Glomerular endothelial cell (primary cell): ENCODE results near the gene SLC24A4. TPM values are rescaled to one million over a fixed set of nuclear protein-coding genes. Genes with fewer than 3 reads are reported as not detected.

Source experiments
- DNase-seq: peaks from one replicate; pipeline ENCODE4 v3.0.0-alpha.2; 2011; ENCODE audit warnings: low read depth, low spot score; ENCODE audit errors: extremely low read depth
- total RNA-seq: library from RNA; depleted of rRNA; stranded (reverse); fragments of >200 nt; gene quantifications from 2 replicates; pipeline ENCODE4 v1.2.3, GENCODE V29; 2015

SLC24A4 gene
- total RNA-seq, 1 donor from 2014 or later, result 0.18 TPM

DNA sequence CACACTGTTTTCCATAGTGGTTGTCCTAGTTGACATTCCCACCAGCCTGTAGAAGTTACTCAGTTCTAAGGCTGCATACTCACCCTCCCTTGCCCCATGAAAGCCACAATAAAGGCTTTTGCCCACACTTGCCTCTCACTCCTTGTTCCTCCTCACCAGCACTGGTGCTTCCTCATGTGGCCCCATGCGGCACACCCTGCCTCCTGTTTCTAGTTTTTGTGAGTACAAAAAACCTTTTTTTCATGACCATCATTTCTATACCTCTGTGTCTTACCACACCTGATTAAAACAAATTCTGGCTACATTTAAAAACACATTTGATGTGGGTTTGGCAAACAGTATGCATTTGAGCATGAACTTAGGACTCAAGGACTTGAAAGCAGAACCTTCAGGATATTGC is 149.9 kb downstream of the SLC24A4 start:
- no peak for DNase-seq

DNA sequence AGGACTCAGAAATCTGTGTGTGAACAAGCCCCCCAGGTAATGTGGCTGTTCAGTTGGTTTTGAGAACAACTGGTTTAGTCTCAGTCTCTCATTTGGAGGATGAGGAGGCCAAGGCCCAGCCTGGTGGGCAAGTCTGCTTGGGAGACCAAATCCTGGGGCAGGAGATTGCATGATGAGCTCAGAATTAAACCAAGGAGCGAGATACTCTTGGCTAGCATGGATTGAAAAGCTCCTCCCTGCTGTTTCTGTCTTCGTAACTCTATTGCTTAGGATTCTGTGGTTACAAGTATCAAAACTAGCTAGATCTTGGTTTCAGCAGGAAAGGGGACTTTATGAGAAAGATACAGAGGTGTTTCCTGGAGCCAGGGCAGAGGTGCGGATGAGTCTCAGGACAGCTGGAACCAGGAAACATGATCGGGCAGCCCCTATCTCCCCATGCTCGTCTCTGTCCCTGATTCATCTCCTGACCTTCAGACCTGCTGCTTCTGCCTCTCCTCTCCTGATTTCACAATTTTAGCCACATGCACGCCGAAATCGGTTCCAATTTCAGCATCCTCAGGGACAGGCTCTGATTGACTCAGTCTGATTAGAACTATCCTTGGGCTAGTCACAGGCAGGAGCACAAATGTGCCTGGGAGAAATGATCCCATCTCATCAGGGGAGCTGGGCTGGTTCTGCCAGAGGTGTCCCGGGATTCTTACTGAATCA is 150.4 kb downstream of the SLC24A4 start:
- DNase-seq, result no peak

DNA sequence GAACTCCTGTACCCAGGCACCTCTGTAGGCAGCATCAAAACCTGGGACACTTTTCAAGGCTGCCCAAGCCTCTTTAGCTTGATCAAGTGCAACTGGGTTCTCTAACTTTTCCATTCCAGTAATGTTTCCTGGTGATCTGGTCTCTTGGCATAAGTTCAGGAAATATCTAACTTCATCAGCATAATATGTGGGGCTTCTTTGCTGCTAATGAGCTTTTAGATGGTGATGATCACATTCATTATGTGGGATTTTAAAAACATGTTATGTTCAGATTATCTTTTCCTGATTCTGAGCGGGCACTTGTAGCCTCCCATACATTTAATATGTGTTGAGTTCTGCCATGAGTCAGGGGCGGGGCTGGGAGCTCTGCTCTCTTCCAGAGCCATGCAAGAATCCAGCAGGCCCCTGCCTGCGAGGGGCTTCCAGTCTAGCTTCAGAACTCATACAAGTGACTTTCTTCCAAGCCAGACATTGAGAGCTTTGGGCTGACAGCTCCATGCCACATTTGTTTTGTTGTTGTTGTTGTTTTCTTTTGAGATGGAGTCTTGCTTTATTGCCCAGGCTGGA is 151.1 kb downstream of the SLC24A4 start:
- DNase-seq, result no peak

DNA sequence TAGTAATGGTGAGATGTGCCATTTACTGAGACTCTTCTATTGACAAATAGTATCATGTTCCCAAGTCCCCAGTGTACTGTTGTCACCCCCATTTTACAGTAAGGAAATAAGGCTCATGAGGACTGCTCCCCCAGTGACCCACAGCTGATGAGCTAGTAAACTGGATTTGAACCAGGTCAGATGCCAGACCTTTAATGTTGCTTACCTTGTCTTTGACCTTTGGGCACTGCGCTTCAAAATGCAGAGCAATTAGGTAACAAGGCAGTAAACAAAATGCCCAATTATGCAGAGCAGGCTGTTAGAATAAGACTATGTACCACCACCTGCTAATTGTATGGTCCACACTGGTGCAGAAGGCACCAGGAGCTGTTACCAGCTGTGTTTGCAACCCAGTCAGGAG is 152.1 kb downstream of the SLC24A4 start:
- no peak for DNase-seq

DNA sequence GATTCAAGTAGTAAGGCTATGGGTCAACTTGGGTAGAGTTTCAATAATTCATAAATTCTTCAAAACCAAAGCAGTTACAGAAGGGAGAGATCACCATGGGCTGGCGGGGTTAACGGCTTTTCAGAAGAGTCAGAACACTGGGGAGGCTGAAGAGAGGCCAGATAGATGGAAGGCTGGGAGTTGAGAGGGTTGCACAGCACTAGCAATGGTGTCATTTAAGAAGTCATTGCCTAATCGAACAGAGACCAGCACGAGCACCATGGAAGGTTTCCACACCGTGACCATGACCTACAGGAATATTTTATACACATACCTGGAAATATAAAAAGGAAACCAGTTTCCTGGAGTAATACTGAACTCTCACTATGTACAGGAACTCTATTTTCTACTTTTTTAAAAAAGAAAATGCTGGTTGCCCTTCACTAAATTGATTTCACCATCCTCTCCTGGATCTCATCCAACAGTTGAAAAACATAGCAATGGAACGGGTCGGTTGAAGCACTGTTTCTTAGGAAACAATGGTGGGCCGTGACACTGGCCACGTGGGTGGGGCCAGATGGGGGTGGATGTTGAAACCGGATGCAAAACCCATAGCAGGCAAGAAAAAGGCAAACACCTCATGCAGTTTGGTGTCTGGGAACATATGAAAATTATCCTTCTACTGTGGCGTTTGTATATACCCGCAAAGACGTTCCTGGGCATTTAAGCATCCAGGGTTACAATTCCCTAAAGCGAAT is 152.7 kb downstream of the SLC24A4 start:
- DNase-seq, result no peak

DNA sequence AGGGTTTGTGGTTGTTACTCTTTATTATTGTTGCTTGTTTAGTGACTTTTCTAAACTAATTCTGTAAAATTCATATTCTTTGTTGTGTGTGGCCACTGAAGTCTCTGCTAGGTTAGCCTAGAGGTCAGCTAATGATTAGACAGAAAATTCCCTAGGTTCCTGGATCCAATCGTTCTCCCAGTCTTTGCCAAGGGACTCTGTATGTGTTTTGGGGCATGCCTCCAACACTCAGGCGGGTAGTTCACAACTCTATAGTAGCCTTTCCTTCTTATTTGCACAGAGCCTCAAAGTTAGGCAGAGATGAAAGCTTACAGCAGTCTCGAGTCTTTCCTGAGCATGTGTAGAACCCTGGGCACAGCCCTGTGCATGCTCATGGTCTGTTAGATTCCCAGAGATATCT is 157.9 kb downstream of the SLC24A4 start:
- DNase-seq, result no peak

DNA sequence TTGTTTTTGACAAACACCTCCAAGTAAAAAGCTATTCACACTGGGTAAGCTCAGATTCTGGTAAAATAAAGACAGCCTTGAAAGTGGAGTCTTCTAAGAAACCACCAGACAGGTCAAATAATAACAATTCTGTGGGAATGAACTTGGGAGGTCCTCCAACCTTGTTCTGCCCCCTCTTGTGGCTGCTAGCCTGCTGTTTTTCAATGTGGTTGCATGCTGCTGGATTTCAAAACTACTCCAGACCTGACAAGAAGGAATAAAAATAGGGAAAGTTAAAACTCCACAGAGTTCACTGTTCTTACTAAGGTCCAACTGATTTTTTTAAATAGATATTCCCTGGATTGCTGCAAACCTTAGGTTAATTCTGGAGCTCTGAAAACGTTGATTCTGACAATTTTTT is 158.4 kb downstream of the SLC24A4 start:
- DNase-seq, result no peak

DNA sequence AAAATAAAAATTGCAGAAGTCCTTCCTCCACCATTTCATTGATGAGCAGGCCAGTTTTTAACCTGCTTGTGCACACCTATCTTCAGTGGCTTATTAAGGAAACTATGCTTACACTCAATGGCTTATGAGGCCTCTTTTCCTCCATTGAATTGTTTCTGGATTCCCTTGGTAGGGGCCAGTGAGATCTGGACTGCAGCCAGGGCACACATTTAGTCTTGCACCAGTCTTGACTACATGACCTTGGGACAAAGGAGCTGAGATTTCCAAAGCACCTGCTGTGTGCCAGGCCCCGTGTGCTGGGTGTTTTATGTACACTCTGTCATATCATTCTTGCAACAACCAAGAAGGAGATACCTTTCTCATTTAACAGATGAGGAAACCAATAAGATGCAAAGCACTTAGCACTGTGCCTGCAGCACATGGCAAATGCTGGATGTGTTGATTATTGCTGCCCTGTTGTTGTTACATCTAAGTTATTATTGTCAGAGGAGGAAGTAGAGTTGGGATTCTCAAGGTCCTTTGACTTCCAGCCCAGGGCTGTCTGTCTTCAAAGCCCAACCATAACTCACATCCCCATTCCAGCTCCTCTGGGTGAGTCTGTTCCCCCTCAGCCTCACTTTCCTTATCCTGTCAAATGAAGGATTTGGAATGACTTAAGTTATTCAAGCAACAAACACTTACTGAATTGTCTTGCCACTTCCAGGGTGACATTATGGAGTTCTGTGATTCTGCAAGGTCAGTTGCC is 159.0 kb downstream of the SLC24A4 start:
- no peak for DNase-seq

DNA sequence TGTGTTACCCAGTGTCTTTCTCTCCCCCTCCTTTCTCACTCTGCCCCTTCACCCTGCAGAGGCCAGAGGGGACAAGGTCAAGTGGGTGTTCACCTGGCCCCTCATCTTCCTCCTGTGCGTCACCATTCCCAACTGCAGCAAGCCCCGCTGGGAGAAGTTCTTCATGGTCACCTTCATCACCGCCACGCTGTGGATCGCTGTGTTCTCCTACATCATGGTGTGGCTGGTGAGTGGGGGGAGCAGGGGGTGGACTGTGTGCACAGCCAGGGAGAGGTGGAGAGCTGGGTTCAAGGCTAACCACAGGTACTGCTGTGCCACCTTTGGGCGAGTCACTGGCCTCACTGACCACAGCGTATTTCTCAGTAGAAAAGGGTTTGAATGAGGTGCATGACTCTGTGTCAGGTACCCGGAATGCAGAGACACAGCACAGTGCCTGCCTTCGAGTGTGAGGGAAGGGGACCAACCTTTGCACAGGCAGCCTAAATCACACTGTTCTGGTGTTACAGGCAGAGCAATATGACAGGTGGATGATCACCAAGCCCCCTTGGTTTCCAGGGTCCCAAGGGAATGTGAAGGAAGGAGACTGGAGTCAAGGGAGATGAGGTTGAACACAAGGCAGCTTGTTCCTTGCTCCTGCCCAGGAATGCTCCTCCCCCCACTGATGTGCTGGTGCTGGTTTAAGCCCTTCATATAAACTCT is 159.8 kb downstream of the SLC24A4 start:
- DNase-seq, result no peak

DNA sequence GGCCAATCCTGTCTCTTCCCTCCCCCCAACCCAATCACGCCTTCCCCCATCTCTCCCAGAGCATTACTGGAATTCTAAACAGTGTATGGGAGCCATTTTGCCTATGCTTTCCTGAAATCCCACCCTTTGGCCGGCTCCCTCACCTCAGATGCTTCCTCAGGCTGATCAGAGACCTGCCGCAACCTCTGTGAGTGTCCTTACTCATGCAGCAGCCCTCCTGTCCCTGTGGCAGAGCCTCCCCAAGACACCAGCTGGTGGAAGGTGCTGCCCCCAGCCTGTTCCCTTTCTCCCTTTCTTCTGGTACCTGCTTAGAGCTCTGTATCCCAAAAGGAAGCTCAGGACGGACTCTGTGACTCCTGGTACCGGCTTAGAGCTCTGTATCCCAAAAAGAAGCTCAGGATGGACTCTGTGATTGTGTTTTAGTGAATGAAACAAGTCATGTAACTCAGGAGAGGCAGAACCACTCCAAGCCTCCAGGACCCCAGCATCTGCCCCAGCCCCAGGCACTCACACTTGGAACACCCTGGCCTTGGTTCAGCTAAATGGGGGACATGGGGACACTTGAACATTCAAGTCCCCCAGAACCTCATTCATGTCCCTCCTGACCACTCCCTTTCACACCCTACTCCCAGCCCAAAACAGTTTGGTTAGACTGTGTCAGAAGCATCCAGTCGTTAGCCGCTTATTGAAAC is 161.3 kb downstream of the SLC24A4 start:
- no peak for DNase-seq

DNA sequence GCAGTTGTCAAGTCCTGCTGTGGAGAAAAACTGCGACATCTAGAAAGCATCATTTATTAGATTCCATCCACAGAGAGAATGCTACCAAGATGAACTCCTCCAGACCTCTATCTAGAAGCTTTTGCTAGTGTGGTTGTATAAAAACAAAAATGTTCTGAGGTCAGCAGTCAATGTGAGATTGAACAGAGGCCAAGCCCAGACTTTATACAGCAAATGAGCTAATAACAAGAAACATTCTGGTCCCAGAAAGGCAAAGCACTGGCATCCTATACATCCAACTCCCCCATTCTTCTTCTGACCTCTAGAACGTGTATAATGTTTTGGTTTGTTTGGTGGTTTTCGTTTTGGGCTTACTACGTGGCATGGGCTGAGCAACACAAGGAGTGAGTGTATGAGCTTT is 163.9 kb downstream of the SLC24A4 start:
- DNase-seq, result no peak

DNA sequence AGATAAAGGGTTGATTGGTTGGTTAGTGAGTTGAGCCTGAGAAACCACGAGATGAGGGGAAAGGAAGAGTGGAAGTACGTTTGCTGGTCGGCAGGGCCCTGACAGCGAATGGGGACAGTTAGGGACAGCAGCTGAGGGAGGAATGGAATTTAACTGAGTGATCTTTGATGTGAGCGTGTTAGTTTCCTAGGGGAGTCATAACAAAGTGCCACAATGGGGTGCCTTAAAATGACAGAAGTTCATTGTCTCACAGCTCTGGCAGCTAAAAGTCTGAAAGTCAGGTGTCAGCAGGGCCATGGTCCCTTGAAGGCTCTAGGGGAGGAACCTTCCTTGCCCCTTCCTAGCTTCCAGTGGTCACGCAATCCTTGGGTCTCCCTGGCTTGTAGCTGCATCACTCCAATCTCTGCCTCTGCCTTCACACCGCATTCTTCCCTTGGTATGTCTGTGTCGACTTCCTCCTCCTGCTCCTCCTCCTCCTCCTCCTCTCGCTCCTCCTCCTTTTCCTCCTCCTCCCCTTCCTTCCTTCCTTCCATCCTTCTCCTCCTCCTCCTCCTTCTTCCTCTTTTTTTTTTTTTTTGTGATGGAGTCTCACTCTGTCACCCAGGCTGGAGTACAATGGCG is 164.7 kb downstream of the SLC24A4 start:
- DNase-seq, result no peak

DNA sequence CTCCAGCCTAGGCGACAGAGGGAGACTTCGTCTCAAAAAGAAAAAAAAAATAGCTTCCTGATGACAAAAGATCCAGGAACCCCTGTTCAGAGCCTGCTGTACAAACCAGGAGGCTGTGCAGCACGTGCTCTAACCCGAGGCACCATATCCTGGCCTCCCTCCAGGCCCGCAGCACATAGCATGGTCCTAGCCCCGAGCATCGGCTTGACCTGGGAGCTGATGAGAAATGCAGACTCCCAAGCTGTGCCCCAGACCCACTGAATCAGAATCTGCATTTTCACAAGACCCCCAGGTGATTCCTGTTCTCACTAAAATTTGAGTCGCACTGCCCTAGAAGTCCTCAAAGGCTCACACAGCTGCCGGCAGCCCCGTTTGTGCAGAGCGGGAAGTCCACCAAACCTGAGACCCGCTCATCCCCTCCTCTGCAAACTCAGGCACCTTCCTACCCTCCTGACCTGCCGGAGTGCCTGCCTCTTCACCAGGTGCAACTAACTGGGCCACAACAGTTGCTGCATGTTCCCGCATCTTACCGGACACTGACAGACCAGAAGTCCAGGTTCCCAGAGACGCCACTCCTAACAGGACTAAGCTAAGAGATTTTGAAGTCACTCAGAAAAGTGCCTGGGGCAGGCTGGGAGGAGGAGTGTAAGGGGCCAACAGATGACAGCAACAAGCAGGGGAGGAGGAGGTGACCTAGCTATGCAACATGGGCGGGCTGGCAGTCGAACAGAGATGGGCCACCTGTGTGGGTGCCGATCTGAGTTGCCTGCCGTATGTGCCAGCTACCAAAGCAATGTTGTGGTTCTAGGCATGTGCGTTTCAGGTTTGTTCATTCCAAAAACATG is 166.7 kb downstream of the SLC24A4 start:
- no peak for DNase-seq

DNA sequence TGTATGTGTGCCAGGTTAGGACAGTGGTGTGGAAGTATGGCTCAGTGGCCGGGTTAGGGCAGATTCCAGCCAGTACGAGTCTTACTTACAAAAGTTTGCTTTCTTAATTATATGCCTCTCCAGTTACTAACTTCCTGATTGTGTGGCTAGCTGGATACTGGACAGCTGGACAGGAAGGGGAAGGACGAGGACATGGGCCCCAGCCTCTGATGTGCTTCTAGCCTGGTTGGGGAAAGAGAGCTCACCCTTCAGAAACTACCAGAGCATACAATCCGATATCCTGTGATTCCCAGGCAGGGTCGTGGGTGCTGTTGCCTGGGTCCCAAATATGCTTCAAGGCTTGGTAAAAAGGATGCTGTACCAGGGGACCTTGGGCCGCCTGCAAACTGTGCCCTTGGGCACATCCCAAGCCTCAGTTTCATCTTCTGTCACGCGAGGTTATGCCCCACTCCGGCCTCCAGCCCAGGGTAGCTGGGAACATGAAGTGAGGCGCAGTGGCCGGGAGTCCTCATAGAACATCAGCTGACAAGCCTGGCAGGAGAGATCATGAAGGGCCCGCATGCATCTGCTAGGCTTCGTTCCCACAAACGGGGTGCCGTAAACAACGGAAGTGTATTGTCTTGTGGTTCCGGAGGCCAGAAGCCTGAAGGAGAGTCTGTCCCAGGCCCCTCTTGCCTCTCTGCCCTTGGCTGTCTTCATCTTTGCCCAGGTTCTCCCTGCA is 167.4 kb downstream of the SLC24A4 start:
- DNase-seq, result no peak

DNA sequence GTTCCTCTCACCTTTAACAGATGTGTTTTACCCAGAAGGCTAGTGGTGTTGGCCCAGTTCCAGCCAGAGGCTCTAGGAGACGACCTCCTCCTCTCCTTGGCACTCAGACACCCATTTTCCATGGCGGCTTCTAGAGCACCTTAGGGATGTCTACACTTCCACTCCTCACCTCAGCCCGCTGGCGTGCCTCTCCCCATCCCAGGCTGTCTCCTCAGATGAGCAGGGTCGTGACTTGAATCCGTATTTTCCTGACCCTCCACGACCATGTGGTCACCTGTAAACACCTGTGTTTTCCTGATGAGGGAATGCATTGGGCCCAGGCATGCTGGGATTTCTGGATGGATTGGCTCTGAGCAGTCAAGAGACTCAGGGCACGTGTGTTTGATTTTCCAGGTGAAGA is 168.8 kb downstream of the SLC24A4 start:
- DNase-seq, result no peak

DNA sequence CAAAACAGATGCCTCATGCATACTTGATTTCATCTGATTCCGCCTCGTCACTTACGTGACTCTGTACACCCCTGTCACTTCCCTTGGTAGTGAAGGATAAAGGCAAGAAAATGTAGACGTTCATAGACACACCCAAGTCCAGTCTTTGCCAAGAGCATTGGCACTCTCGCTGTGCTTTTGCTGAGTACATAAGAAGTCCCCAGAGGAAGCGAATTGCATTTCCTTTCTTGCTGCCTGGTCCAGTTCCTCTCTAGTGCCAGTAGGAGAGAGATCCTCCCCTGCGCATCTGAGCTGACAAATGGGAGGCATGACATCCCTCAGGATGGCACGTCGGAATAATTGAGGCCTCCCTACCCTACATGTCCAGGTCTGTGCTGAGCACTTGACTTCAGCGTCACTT is 169.3 kb downstream of the SLC24A4 start:
- no peak for DNase-seq

DNA sequence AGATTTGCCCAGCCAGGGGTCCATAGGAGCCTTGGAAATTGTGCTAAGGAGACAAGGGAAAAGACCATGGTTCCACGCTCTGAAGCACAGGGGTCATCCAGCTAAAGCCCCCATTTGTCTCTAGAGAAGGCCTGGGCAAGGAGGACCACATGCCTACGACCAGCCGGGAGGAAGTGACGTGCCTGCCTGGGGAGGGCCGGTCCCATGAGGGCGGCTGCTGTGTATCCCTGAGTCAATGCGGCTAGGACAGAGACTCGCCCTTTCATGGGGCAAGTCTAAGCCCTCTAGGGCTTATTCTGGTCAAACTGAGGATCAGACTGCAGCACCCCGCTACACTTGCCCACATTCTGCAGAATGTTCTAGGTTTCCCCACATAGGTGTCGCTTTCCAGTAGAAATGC is 170.1 kb downstream of the SLC24A4 start:
- no peak for DNase-seq

DNA sequence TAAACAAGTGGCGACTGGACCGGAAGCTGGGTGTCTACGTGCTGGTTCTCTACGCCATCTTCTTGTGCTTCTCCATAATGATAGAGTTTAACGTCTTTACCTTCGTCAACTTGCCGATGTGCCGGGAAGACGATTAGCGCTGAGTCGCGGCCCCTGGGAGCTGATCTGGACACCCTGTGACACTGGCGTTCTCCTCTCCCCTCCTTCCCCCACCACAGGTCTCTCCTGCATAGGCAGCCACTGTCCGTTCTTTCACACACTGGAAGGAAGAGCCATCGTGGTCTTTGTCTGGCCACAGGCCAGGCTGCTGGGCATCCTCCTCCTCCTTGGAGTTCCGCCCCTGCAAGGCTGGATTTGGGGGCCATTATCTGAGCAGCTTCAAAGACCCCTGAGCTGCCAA is 170.5 kb downstream of the SLC24A4 start:
- no peak for DNase-seq
